Measurements from ENCODE around the gene GIGYF2.

The GIGYF2 gene

DNA sequence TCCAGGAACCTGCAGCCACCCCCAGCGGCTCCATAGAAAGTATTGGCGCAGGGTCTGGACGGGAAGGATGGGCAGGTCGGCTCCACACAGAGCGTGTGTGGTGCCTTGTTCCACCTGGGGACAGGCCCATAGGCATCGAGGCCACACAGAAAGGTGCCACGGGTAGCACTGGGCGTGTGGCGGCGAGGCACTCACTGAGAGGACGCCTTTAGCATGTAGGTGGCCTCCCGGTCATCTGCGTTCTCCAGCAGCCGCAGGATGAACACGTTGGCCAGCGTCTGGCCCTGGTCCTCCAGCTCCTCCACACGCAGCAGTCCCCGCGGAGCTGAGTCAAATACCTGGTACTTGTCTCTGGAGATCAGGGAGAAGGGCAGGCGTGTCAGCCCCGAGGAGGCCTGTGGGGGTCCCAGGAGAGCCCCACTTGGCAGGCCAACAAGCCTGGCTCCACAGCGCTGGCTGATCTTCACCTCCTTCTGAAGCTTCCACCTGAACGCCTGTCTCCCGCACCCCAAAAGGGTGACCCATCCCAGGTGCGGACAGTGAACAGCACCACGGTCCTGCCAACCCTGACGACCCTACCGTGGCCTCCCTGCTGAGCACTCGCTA is 186.1 kb downstream of the GIGYF2 start:
- H3K27me3 ChIP-seq (ENCODE audit: insufficient read depth, poor library complexity, severe bottlenecking), result no peaks in the 10 kb centered on the region
- DNase-seq (ENCODE audit: low read depth in 1 of 2, low spot score in 1 of 2), result no peak
- H3K27ac ChIP-seq (replicated peaks), result no peak overlapping the region
- no peak overlapping the region for H3K4me3 ChIP-seq (replicated peaks; ENCODE audit: insufficient read depth, low read length)
- TF ChIP-seq GABPA (IDR thresholded peaks at IDR 0.05; ENCODE audit: low read depth) (no peak), SPI1 (IDR thresholded peaks at IDR 0.05; ENCODE audit: borderline replicate concordance, low read depth) (no peak), CTCF (IDR thresholded peaks at IDR 0.05; ENCODE audit: insufficient read depth, low read length) (no peak), POLR2AphosphoS5 (IDR thresholded peaks at IDR 0.05; ENCODE audit: low read depth) (no peak), REST (IDR thresholded peaks at IDR 0.05; ENCODE audit: insufficient replicate concordance, low read depth) (no peak)

DNA sequence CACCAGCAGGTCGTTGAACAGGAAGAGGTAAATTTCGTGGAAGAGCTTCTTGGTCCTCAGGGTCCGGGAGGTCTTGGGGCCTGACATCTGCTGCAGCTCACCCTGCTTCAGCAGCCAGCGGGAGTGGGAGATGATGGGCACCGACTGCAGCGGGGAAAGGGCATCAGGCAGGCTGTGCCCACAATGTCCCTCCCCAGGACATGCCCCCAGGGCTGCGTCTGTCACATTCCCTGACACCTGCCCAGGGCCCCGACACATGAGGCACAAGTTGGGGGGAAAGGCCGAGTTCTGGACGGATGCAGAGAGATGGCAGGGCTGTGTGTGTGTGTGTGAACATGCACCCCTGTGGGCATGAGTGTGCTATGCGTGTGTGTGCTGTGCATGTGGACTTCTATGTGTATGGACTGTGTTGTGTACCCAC is 186.9 kb downstream of the GIGYF2 start:
- TF ChIP-seq POLR2AphosphoS5 (IDR thresholded peaks at IDR 0.05; ENCODE audit: low read depth) (no peak), SPI1 (IDR thresholded peaks at IDR 0.05; ENCODE audit: borderline replicate concordance, low read depth) (no peak), CTCF (IDR thresholded peaks at IDR 0.05; ENCODE audit: insufficient read depth, low read length) (no peak), GABPA (IDR thresholded peaks at IDR 0.05; ENCODE audit: low read depth) (no peak), REST (IDR thresholded peaks at IDR 0.05; ENCODE audit: insufficient replicate concordance, low read depth) (no peak)
- Histone ChIP-seq H3K27ac (replicated peaks) (no peak overlapping the region), H3K4me3 (replicated peaks; ENCODE audit: insufficient read depth, low read length) (no peak overlapping the region), H3K27me3 (ENCODE audit: insufficient read depth, poor library complexity, severe bottlenecking) (no peaks in the 10 kb centered on the region)
- no peak for DNase-seq (ENCODE audit: low read depth in 1 of 2, low spot score in 1 of 2)

GRCh38 chr2:232884549-232885263 is 187.6 kb downstream of the GIGYF2 start:
- H3K4me3 ChIP-seq (replicated peaks; ENCODE audit: insufficient read depth, low read length), result no peak overlapping the region
- TF ChIP-seq SPI1 (IDR thresholded peaks at IDR 0.05; ENCODE audit: borderline replicate concordance, low read depth) (no peak), CTCF (IDR thresholded peaks at IDR 0.05; ENCODE audit: insufficient read depth, low read length) (no peak), GABPA (IDR thresholded peaks at IDR 0.05; ENCODE audit: low read depth) (no peak), REST (IDR thresholded peaks at IDR 0.05; ENCODE audit: insufficient replicate concordance, low read depth) (no peak), POLR2AphosphoS5 (IDR thresholded peaks at IDR 0.05; ENCODE audit: low read depth) (no peak)
- H3K27ac ChIP-seq (replicated peaks), result no peak overlapping the region
- H3K27me3 ChIP-seq (ENCODE audit: insufficient read depth, poor library complexity, severe bottlenecking), result no peaks in the 10 kb centered on the region
- DNase-seq (ENCODE audit: low read depth in 1 of 2, low spot score in 1 of 2), result no peak
